Activated T-helper 2 cell treated with anti-CD3 and anti-CD28 coated beads, Interferon-gamma antibody, Interleukin-2, Interleukin-4, amounts not matched to agents 10 μg/mL and 5 μg/mL and 100 μg/mL, durations not matched to agents 14 hours and 24 hours and 36 hours (primary cell): ENCODE measurements around the gene SLC9A4. TPM values are rescaled to one million over a fixed set of nuclear protein-coding genes. Genes with fewer than 3 reads are reported as not detected.

Experiments
- total RNA-seq: library from RNA; stranded (reverse); gene quantifications from 2 replicates; pipeline ENCODE4 v1.2.3, GENCODE V29; 2022

Gene SLC9A4
- total RNA-seq, 1 donor from 2014 or later: 0.09 TPM

Other genes starting within 250 kb of the SLC9A4 start
- gene IL1RL1, start 161.7 kb upstream of the SLC9A4 start, total RNA-seq: 10.7 and 11.1 TPM in 2 replicates
- 61.9 and 68.2 TPM in 2 replicates for gene IL18R1, start 117.4 kb upstream of the SLC9A4 start, total RNA-seq
- gene IL18RAP, start 50.1 kb upstream of the SLC9A4 start, total RNA-seq: 6.0 and 6.8 TPM in 2 replicates
- not detected in 2 replicates for gene SLC9A2, start 146.3 kb downstream of the SLC9A4 start, total RNA-seq